SK-N-SH treated with all-trans-retinoic acid at 6 μM for 48 hours (cell line): ENCODE measurements around the gene DERL3.

Source experiments
- ATAC-seq: fragments of 200-7000 bp; cut with Tn5 transposase; 3 replicates; pipeline ENCODE4 v1.9.1; 2020; ENCODE audit warnings: mild to moderate bottlenecking, moderate library complexity
- BACH2 ChIP-seq: fragments of 250-450 bp; sonication (Bioruptor Pico); IDR thresholded peaks from 2 replicates; pipeline ENCODE4 v1.9.0; 2021; ENCODE audit warnings: mild to moderate bottlenecking, borderline replicate concordance
- CREB5 ChIP-seq: fragments of 250-450 bp; sonication (Bioruptor Pico); IDR thresholded peaks from 2 replicates; pipeline ENCODE4 v1.5.1; 2020; ENCODE audit warnings: low read depth, mild to moderate bottlenecking, moderate library complexity
- CSDC2 ChIP-seq: fragments of 250-450 bp; sonication (Bioruptor Pico); IDR thresholded peaks from 2 replicates; pipeline ENCODE4 v1.5.0; 2020; ENCODE audit warnings: mild to moderate bottlenecking, moderate library complexity
- CSRNP3 ChIP-seq: fragments of 250-450 bp; sonication (Bioruptor Pico); IDR thresholded peaks from 2 replicates; pipeline ENCODE4 v1.5.1; 2021; ENCODE audit warnings: mild to moderate bottlenecking, moderate library complexity
- ESRRG ChIP-seq: fragments of 250-450 bp; sonication (Bioruptor Pico); IDR thresholded peaks from 2 replicates; pipeline ENCODE4 v1.6.1; 2021; ENCODE audit warnings: mild to moderate bottlenecking
- GLIS3 ChIP-seq: fragments of 250-450 bp; sonication (Bioruptor Pico); IDR thresholded peaks from 2 replicates; pipeline ENCODE4 v1.5.0; 2020; ENCODE audit warnings: mild to moderate bottlenecking, moderate library complexity
- OSR1 ChIP-seq: fragments of 250-450 bp; sonication (Bioruptor Pico); IDR thresholded peaks from 2 replicates; pipeline ENCODE4 v1.8.0; 2022; ENCODE audit warnings: moderate library complexity, mild to moderate bottlenecking, inconsistent platforms
- PATZ1 ChIP-seq: fragments of 250-450 bp; sonication (Bioruptor Pico); IDR thresholded peaks from 2 replicates; pipeline ENCODE4 v1.8.0; 2020; ENCODE audit warnings: mild to moderate bottlenecking, moderate library complexity, borderline replicate concordance
- POU6F1 ChIP-seq: fragments of 250-450 bp; sonication (Bioruptor Pico); IDR thresholded peaks from 2 replicates; pipeline ENCODE4 v1.8.0; 2021; ENCODE audit warnings: low read depth, mild to moderate bottlenecking, moderate library complexity, borderline replicate concordance
- PPARA ChIP-seq: fragments of 250-450 bp; sonication (Bioruptor Pico); IDR thresholded peaks from 2 replicates; pipeline ENCODE4 v1.5.0; 2020; ENCODE audit warnings: mild to moderate bottlenecking, borderline replicate concordance
- RARB ChIP-seq: fragments of 250-450 bp; sonication (Bioruptor Pico); IDR thresholded peaks from 2 replicates; pipeline ENCODE4 v1.8.0; 2021; ENCODE audit warnings: mild to moderate bottlenecking, moderate library complexity
- SNAI2 ChIP-seq: fragments of 250-450 bp; sonication (Bioruptor Pico); IDR thresholded peaks from 2 replicates; pipeline ENCODE4 v1.5.0; 2020; ENCODE audit warnings: mild to moderate bottlenecking, moderate library complexity
- TCF4 ChIP-seq: fragments of 250-450 bp; sonication (Bioruptor Pico); IDR thresholded peaks from 2 replicates; pipeline ENCODE4 v1.8.0; 2021; ENCODE audit warnings: mild to moderate bottlenecking, moderate library complexity, borderline replicate concordance
- TSHZ2 ChIP-seq: fragments of 250-450 bp; sonication (Bioruptor Pico); IDR thresholded peaks from 2 replicates; pipeline ENCODE4 v1.5.0; 2020; ENCODE audit warnings: mild to moderate bottlenecking, moderate library complexity
- ZC3H10 ChIP-seq: fragments of 250-450 bp; sonication (Bioruptor Pico); IDR thresholded peaks from 2 replicates; pipeline ENCODE4 v1.5.1; 2021; ENCODE audit warnings: mild to moderate bottlenecking, moderate library complexity
- ZFP3 ChIP-seq: fragments of 250-450 bp; sonication (Bioruptor Pico); IDR thresholded peaks from 2 replicates; pipeline ENCODE4 v1.5.0; 2020; ENCODE audit warnings: mild to moderate bottlenecking, moderate library complexity
- ZFP30 ChIP-seq: fragments of 450-650 bp; formaldehyde crosslinking; IDR thresholded peaks from 2 replicates; pipeline ENCODE4 v1.5.0; 2022; ENCODE audit warnings: mild to moderate bottlenecking, moderate library complexity
- ZNF565 ChIP-seq: fragments of 450-650 bp; formaldehyde crosslinking; conservative IDR thresholded peaks from 2 replicates; pipeline ENCODE4 v1.5.0; 2020; ENCODE audit warnings: low read depth, mild to moderate bottlenecking, moderate library complexity
- ZNF70 ChIP-seq: fragments of 450-650 bp; formaldehyde crosslinking; IDR thresholded peaks from 2 replicates; pipeline ENCODE4 v1.5.0; 2020; ENCODE audit warnings: mild to moderate bottlenecking, moderate library complexity

The DERL3 gene

GRCh38 chr22:23846081-23846469 is 7.3 kb upstream of the DERL3 start:
- TF ChIP-seq PPARA (CRISPR knock-in tag) (no peak), SNAI2 (no peak), ESRRG (CRISPR knock-in tag) (0 out of 2 replicates have a peak, but pooled peaks have one; percentile 5), CREB5 (CRISPR knock-in tag) (no peak), TCF4 (CRISPR knock-in tag) (no peak), ZC3H10 (CRISPR knock-in tag) (no peak)
- TF ChIP-seq, all 23 proteins: peak for 1
- no peak for ATAC-seq

GRCh38 chr22:23845265-23846080 is 6.7 kb upstream of the DERL3 start:
- TF ChIP-seq PPARA (CRISPR knock-in tag) (no peak), CSDC2 (CRISPR knock-in tag) (no peak), RARB (no peak), PATZ1 (CRISPR knock-in tag) (no peak), POU6F1 (CRISPR knock-in tag) (no peak), GLIS3 (CRISPR knock-in tag) (no peak), CSRNP3 (CRISPR knock-in tag) (no peak), ZNF70 (CRISPR knock-in tag) (no peak), ZFP30 (no peak), ZNF565 (no peak), TCF4 (CRISPR knock-in tag) (no peak), ZFP3 (CRISPR knock-in tag) (no peak), ESRRG (CRISPR knock-in tag) (no peak), BACH2 (no peak)
- no peak for ATAC-seq

GRCh38 chr22:23844739-23845202 is 6.0 kb upstream of the DERL3 start:
- ATAC-seq, result no peak
- TF ChIP-seq ZFP3 (CRISPR knock-in tag), result no peak

- TF ChIP-seq ZNF565, result no peak
- no peak for TF ChIP-seq POU6F1 (CRISPR knock-in tag)
- no peak for TF ChIP-seq OSR1
- TF ChIP-seq BACH2, result no peak
- TF ChIP-seq ZFP30, result no peak
- TF ChIP-seq PATZ1 (CRISPR knock-in tag), result no peak
- no peak for TF ChIP-seq TSHZ2 (CRISPR knock-in tag)
- TF ChIP-seq CSRNP3 (CRISPR knock-in tag), result no peak
- no peak for TF ChIP-seq ESRRG (CRISPR knock-in tag)
- no peak for ATAC-seq
These were observed 3.8 kb upstream of the DERL3 start for GRCh38 chr22:23842599-23842998.
